OCI-LY1 (cell line): ENCODE results near the gene PNCK.
A peak's percentile ranks its signal among the peaks of the same experiment; 100 is the strongest.

Source experiments
- H2AFZ ChIP-seq: fragments of 200-600 bp; sonication (generic), shearing (Covaris generic); 2 replicates; pipeline ENCODE4 v1.6.0; 2014; ENCODE audit warnings: antibody characterized with exemption, mild to moderate bottlenecking, low read length
- H3F3A ChIP-seq: fragments of 200-600 bp; sonication (generic), shearing (Covaris generic); 2 replicates; pipeline ENCODE4 v1.6.0; 2014; ENCODE audit warnings: mild to moderate bottlenecking, antibody characterized with exemption, low read length, moderate library complexity; ENCODE audit not compliant: insufficient read depth
- H3K27ac ChIP-seq: fragments of 200-600 bp; sonication (generic); 2 replicates; pipeline ENCODE4 v1.5.1; 2014; ENCODE audit warnings: low read length, mixed run types, mild to moderate bottlenecking, low read depth; ENCODE audit not compliant: poor library complexity, severe bottlenecking
- H3K27me3 ChIP-seq: fragments of 200-600 bp; sonication (generic); 2 replicates; pipeline ENCODE4 v1.6.0; 2014; ENCODE audit warnings: antibody characterized with exemption, mild to moderate bottlenecking, low read length, moderate library complexity; ENCODE audit not compliant: insufficient read depth
- H3K36me3 ChIP-seq: fragments of 200-600 bp; sonication (generic); 2 replicates; pipeline ENCODE4 v1.6.1; 2014; ENCODE audit warnings: mild to moderate bottlenecking, antibody characterized with exemption, low read length, moderate library complexity, mixed read lengths; ENCODE audit not compliant: insufficient read depth
- H3K4me1 ChIP-seq: fragments of 200-600 bp; sonication (generic); 2 replicates; pipeline ENCODE4 v1.5.1; 2014; ENCODE audit warnings: mild to moderate bottlenecking, low read length, moderate library complexity; ENCODE audit not compliant: insufficient read depth, severe bottlenecking
- H3K4me2 ChIP-seq: fragments of 200-600 bp; sonication (generic), shearing (Covaris generic); 2 replicates; pipeline ENCODE4 v1.6.1; 2014; ENCODE audit warnings: low read length
- H3K4me3 ChIP-seq: fragments of 200-600 bp; sonication (generic); 2 replicates; pipeline ENCODE4 v1.5.1; 2014; ENCODE audit warnings: low read length, low read depth, mild to moderate bottlenecking, mixed read lengths; ENCODE audit not compliant: poor library complexity, severe bottlenecking
- H3K79me2 ChIP-seq: fragments of 200-600 bp; shearing (Covaris generic); 2 replicates; pipeline ENCODE4 v1.6.1; 2016; ENCODE audit warnings: mixed run types, low read length, mixed read lengths; ENCODE audit not compliant: insufficient read depth
- H3K9ac ChIP-seq: fragments of 200-600 bp; sonication (generic), shearing (Covaris generic); 2 replicates; pipeline ENCODE4 v1.6.1; 2014; ENCODE audit warnings: mild to moderate bottlenecking, low read length, mixed read lengths
- H3K9me2 ChIP-seq: fragments of 200-600 bp; sonication (generic), shearing (Covaris generic); 2 replicates; pipeline ENCODE4 v1.6.1; 2014; ENCODE audit warnings: low read depth, mild to moderate bottlenecking, low read length, mixed read lengths
- H3K9me3 ChIP-seq: fragments of 200-600 bp; shearing (Covaris generic); 2 replicates; pipeline ENCODE4 v1.6.1; 2014; ENCODE audit warnings: low read length, mixed read lengths
- H4K20me1 ChIP-seq: fragments of 200-600 bp; sonication (generic), shearing (Covaris generic); 2 replicates; pipeline ENCODE4 v1.6.0; 2016; ENCODE audit warnings: mild to moderate bottlenecking, low read length; ENCODE audit not compliant: insufficient read depth
- EZH2 ChIP-seq: fragments of 200-600 bp; sonication (generic), shearing (Covaris generic); IDR thresholded peaks from 2 replicates; pipeline ENCODE4 v1.8.0; 2017; ENCODE audit warnings: borderline replicate concordance, mixed run types, mild to moderate bottlenecking, antibody characterized with exemption, low read length, moderate library complexity, mixed read lengths
- TF ChIP-seq, protein P1 (sequence below): fragments of 200-600 bp; sonication (generic), shearing (Covaris generic); IDR thresholded peaks from 2 replicates; pipeline ENCODE4 v1.5.1; 2017; ENCODE audit warnings: mild to moderate bottlenecking, antibody characterized with exemption, low read length, moderate library complexity, mixed read lengths

Gene PNCK

DNA sequence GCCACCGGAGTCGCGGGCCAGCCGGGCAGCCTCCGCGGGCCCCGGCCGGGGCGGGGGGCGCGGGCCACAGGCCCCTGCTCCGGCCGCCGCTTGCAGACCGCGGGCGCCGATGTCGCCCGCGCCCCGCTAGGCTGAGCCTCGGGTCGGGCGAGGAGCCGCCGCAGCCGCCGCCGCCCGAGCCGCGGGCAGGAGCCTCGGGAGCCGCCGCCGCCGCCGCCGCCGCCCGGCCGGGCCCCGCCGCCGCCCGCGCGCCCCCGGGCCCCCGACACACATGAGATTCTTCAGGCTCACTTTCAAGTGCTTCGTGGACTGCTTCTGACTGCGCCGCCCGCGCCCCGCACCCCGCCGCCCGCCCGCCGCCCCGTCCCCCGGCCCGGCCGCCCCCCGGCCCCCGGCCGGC, 14.5 kb upstream of the PNCK start:
- H3K4me3 ChIP-seq = no peak overlapping the region
- H3K27me3 ChIP-seq = no peaks in the 10 kb centered on the region
- H3K27ac ChIP-seq = no peak overlapping the region
- H4K20me1 ChIP-seq = no peaks in the 10 kb centered on the region
- no peaks in the 10 kb centered on the region for H3K9me3 ChIP-seq
- H3F3A ChIP-seq = no peaks in the 10 kb centered on the region
- no peaks in the 10 kb centered on the region for H3K4me1 ChIP-seq
- H3K4me2 ChIP-seq = no peak overlapping the region
- H3K79me2 ChIP-seq = no peaks in the 10 kb centered on the region
- H3K9me2 ChIP-seq = no peaks in the 10 kb centered on the region
- H2AFZ ChIP-seq = no peak overlapping the region
- TF ChIP-seq, protein P1, sequence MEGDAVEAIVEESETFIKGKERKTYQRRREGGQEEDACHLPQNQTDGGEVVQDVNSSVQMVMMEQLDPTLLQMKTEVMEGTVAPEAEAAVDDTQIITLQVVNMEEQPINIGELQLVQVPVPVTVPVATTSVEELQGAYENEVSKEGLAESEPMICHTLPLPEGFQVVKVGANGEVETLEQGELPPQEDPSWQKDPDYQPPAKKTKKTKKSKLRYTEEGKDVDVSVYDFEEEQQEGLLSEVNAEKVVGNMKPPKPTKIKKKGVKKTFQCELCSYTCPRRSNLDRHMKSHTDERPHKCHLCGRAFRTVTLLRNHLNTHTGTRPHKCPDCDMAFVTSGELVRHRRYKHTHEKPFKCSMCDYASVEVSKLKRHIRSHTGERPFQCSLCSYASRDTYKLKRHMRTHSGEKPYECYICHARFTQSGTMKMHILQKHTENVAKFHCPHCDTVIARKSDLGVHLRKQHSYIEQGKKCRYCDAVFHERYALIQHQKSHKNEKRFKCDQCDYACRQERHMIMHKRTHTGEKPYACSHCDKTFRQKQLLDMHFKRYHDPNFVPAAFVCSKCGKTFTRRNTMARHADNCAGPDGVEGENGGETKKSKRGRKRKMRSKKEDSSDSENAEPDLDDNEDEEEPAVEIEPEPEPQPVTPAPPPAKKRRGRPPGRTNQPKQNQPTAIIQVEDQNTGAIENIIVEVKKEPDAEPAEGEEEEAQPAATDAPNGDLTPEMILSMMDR = no peak
- no peak for TF ChIP-seq EZH2
- H3K36me3 ChIP-seq = no peaks in the 10 kb centered on the region
- no peak overlapping the region for H3K9ac ChIP-seq

DNA sequence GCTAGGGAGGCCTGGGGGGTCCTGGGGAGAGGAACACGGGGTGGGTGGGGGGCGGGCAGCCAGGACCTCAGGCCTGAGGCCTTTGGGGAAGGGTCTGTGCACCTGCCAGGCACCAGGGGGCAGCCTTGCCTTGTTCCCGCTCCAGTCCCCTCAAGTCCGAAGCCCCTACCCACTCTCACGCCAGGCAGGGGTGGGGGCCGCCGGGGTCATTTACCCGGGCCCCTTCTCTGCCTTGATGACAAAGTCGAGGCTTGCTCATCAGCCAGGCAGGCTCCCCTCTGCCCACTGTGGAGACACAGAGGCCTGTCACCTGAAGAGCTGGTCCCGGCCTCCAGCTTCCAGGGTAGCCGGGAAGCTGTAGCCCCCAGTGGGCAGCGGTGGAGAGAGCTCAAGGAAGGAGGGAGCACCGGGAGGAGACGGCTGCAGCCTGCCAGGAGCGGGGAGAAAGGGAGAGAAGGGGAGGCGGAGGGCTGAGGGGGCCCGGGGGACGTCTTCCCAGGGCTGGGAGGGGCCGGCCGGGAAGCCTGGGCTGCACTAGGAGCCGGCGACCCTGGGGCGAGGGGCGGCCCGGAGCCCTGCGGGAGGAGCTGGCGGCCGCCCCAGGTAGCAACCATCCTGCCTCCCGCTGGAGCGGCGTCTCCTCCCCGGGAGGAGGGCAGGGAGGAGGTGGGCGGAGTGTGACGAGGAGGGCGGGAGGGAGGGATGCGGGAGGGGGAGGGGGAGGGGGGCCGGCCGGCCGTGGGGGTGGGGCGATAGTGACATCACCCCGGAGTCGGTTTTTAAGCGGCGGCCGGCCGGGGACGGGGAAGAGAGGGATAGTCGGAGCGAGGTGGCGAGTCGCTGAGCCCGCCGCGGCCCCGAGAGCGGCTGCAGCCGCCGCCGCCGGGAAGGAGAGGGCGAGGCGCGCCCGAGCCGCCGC, 13.8 kb upstream of the PNCK start, which contains the start of gene SLC6A8:
SLC6A8 (plus strand) TSS at position 806 of the 919 bp plus-strand sequence. CDS start 649 bp downstream, outside the sequence.
- no peaks in the 10 kb centered on the region for H3K4me1 ChIP-seq
- H3K79me2 ChIP-seq = no peaks in the 10 kb centered on the region
- H3K27ac ChIP-seq = no peak within 1 kb of the TSS
- no peaks in the 10 kb centered on the region for H3K9me2 ChIP-seq
- H3K27me3 ChIP-seq = no peaks in the 10 kb centered on the region
- H2AFZ ChIP-seq = no peak within 1 kb of the TSS
- TF ChIP-seq EZH2 = no peak
- TF ChIP-seq, protein P1 = peak; percentile 38
- H3F3A ChIP-seq = no peaks in the 10 kb centered on the region
- H3K9me3 ChIP-seq = no peaks in the 10 kb centered on the region
- no peaks in the 10 kb centered on the region for H4K20me1 ChIP-seq
- H3K9ac ChIP-seq = no peak within 1 kb of the TSS
- peak within 1 kb of the TSS; percentile 38 for H3K4me3 ChIP-seq
- H3K4me2 ChIP-seq = no peak within 1 kb of the TSS; the same call in 1 of the 2 replicates
- no peaks in the 10 kb centered on the region for H3K36me3 ChIP-seq

DNA sequence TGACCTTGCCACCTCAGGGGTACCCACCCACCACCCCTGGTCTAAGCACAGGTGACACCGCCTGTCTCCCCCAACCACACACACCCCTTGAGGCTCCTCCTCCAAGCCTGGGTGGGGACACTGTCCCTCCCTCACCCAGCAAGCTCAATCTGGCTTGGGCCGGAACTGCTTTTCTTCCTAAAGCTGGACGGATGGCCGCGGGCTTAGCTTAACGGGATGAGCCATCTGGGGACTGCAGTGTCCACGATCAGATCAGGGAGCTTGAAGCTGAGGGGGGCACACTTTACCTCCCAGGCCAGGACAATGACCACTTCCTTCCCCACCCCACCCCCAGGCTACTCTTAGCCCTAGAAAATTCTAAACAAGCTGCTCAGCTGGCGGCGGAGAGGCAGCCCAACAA, 13.1 kb upstream of the PNCK start:
- no peak overlapping the region for H3K9ac ChIP-seq
- H3K79me2 ChIP-seq = no peaks in the 10 kb centered on the region
- no peak overlapping the region for H2AFZ ChIP-seq
- H4K20me1 ChIP-seq = no peaks in the 10 kb centered on the region
- H3K9me2 ChIP-seq = no peaks in the 10 kb centered on the region
- TF ChIP-seq EZH2 = no peak
- TF ChIP-seq, protein P1 = no peak
- no peaks in the 10 kb centered on the region for H3K27me3 ChIP-seq
- no peak overlapping the region for H3K4me2 ChIP-seq
- no peak overlapping the region for H3K4me3 ChIP-seq
- no peak overlapping the region for H3K27ac ChIP-seq
- no peaks in the 10 kb centered on the region for H3K9me3 ChIP-seq
- H3K36me3 ChIP-seq = no peaks in the 10 kb centered on the region
- H3F3A ChIP-seq = no peaks in the 10 kb centered on the region
- H3K4me1 ChIP-seq = no peaks in the 10 kb centered on the region
